ENCODE measurements around the gene EHD4. TPM values are rescaled to one million over a fixed set of nuclear protein-coding genes. Genes with fewer than 3 reads are reported as not detected.

EHD4 gene
- total and polyA plus RNA-seq, 9 of the 15 experiments (the other 6 are each of a cell fraction or from before 2014, with no cell fraction given) = 0.89 to 10.3 (median 6.4) TPM

- TF ChIP-seq, protein P1, sequence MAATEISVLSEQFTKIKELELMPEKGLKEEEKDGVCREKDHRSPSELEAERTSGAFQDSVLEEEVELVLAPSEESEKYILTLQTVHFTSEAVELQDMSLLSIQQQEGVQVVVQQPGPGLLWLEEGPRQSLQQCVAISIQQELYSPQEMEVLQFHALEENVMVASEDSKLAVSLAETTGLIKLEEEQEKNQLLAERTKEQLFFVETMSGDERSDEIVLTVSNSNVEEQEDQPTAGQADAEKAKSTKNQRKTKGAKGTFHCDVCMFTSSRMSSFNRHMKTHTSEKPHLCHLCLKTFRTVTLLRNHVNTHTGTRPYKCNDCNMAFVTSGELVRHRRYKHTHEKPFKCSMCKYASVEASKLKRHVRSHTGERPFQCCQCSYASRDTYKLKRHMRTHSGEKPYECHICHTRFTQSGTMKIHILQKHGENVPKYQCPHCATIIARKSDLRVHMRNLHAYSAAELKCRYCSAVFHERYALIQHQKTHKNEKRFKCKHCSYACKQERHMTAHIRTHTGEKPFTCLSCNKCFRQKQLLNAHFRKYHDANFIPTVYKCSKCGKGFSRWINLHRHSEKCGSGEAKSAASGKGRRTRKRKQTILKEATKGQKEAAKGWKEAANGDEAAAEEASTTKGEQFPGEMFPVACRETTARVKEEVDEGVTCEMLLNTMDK (IDR thresholded peaks at IDR 0.05; ENCODE audit: borderline replicate concordance, insufficient read depth, low read depth, low read length, poor library complexity, severe bottlenecking) = no peak
- TF ChIP-seq HMGN3 (IDR thresholded peaks at IDR 0.05; ENCODE audit: borderline replicate concordance, extremely low read depth, insufficient read length, low read depth, low read length) (no peak), L3MBTL2 (IDR thresholded peaks at IDR 0.05) (peak; percentile 89), RBBP5 (IDR thresholded peaks at IDR 0.05; ENCODE audit: borderline replicate concordance, insufficient read depth, low read length, poor library complexity, severe bottlenecking) (no peak), SMARCA5 (IDR thresholded peaks at IDR 0.05) (no peak), TFE3 (CRISPR knock-in tag; IDR thresholded peaks at IDR 0.05) (0 out of 2 replicates have a peak, but pooled peaks have one; percentile 5), PML (IDR thresholded peaks at IDR 0.05; ENCODE audit: low read length) (no peak), TCF15 (CRISPR knock-in tag; IDR thresholded peaks at IDR 0.05) (no peak), CBX2 (IDR thresholded peaks at IDR 0.05; ENCODE audit: insufficient read depth, low read length, poor library complexity, severe bottlenecking) (no peak), CREM (IDR thresholded peaks at IDR 0.05; ENCODE audit: low read depth) (0 out of 2 replicates have a peak, but pooled peaks have one; percentile 6), TEAD1 (CRISPR knock-in tag; IDR thresholded peaks at IDR 0.05) (peak in 1 of 2 experiments; percentile 45; a peak in 1 of 4 replicates), POU5F1 (IDR thresholded peaks at IDR 0.05; ENCODE audit: borderline replicate concordance, low read depth, low read length, partially characterized antibody) (no peak), YBX1 (IDR thresholded peaks at IDR 0.05) (no peak), ETV5 (CRISPR knock-in tag; IDR thresholded peaks at IDR 0.05; ENCODE audit: low read depth) (peak; percentile 46; the same call in 1 of the 2 replicates), PYGO2 (tag; IDR thresholded peaks at IDR 0.05) (no peak)
- TF ChIP-seq, protein P2, sequence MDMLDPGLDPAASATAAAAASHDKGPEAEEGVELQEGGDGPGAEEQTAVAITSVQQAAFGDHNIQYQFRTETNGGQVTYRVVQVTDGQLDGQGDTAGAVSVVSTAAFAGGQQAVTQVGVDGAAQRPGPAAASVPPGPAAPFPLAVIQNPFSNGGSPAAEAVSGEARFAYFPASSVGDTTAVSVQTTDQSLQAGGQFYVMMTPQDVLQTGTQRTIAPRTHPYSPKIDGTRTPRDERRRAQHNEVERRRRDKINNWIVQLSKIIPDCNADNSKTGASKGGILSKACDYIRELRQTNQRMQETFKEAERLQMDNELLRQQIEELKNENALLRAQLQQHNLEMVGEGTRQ (CRISPR knock-in tag; IDR thresholded peaks at IDR 0.05) = peak; percentile 42; the same call in 1 of the 2 replicates
- TF ChIP-seq, protein P3, sequence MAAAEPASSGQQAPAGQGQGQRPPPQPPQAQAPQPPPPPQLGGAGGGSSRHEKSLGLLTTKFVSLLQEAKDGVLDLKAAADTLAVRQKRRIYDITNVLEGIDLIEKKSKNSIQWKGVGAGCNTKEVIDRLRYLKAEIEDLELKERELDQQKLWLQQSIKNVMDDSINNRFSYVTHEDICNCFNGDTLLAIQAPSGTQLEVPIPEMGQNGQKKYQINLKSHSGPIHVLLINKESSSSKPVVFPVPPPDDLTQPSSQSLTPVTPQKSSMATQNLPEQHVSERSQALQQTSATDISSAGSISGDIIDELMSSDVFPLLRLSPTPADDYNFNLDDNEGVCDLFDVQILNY (CRISPR knock-in tag; IDR thresholded peaks at IDR 0.05) = no peak
Measured at GRCh38 chr15:41917767-41918430, 54.5 kb downstream of the EHD4 start (continued).

Measured in K562 (cell line).